ENCODE results near the gene RFX2. TPM values are rescaled to one million over a fixed set of nuclear protein-coding genes. Genes with fewer than 3 reads are reported as not detected.

Gene RFX2
- total and polyA plus RNA-seq, 9 of the 15 experiments (the other 6 are each of a cell fraction or from before 2014, with no cell fraction given), result 3.6 to 18.7 (median 8.7) TPM

- TF ChIP-seq ZFPM2 (CRISPR knock-in tag; IDR thresholded peaks at IDR 0.05) (no peak), PML (IDR thresholded peaks at IDR 0.05; ENCODE audit: low read length) (no peak), SMAD4 (CRISPR knock-in tag; conservative IDR thresholded peaks at IDR 0.05) (no peak), NR3C1 (CRISPR knock-in tag; IDR thresholded peaks at IDR 0.05) (no peak), ARID3A (IDR thresholded peaks at IDR 0.05; ENCODE audit: borderline replicate concordance, low read depth, low read length) (no peak)
- TF ChIP-seq, protein P1, sequence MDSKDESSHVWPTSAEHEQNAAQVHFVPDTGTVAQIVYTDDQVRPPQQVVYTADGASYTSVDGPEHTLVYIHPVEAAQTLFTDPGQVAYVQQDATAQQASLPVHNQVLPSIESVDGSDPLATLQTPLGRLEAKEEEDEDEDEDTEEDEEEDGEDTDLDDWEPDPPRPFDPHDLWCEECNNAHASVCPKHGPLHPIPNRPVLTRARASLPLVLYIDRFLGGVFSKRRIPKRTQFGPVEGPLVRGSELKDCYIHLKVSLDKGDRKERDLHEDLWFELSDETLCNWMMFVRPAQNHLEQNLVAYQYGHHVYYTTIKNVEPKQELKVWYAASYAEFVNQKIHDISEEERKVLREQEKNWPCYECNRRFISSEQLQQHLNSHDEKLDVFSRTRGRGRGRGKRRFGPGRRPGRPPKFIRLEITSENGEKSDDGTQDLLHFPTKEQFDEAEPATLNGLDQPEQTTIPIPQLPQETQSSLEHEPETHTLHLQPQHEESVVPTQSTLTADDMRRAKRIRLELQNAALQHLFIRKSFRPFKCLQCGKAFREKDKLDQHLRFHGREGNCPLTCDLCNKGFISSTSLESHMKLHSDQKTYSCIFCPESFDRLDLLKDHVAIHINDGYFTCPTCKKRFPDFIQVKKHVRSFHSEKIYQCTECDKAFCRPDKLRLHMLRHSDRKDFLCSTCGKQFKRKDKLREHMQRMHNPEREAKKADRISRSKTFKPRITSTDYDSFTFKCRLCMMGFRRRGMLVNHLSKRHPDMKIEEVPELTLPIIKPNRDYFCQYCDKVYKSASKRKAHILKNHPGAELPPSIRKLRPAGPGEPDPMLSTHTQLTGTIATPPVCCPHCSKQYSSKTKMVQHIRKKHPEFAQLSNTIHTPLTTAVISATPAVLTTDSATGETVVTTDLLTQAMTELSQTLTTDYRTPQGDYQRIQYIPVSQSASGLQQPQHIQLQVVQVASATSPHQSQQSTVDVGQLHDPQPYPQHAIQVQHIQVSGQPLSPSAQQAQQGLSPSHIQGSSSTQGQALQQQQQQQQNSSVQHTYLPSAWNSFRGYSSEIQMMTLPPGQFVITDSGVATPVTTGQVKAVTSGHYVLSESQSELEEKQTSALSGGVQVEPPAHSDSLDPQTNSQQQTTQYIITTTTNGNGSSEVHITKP (IDR thresholded peaks at IDR 0.05; ENCODE audit: partially characterized antibody), result no peak
Measured at GRCh38 chr19:6069268-6069791, 41.0 kb downstream of the RFX2 start (continued).
